ENCODE data around the gene REG1B.

DNA sequence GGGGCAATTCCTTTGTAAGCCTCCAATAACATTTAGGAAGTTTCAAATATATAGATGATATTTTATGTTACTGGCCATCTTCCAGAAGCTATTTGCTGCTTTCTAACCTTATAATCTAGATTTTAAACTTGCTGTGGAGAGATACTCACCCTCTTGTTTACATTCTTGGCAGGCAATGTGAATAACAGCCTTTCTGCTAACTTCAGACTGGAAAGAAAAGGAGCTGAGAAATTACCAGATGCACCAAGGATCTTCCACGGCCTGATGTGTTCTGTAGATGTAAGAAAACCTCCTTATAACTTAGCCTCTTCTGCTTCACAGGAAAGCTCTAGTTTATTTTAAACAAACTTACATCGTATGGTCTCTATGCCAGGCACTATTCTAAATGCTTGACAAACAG lies 16.7 kb downstream of the REG1B start:
- TF ChIP-seq, protein P1, sequence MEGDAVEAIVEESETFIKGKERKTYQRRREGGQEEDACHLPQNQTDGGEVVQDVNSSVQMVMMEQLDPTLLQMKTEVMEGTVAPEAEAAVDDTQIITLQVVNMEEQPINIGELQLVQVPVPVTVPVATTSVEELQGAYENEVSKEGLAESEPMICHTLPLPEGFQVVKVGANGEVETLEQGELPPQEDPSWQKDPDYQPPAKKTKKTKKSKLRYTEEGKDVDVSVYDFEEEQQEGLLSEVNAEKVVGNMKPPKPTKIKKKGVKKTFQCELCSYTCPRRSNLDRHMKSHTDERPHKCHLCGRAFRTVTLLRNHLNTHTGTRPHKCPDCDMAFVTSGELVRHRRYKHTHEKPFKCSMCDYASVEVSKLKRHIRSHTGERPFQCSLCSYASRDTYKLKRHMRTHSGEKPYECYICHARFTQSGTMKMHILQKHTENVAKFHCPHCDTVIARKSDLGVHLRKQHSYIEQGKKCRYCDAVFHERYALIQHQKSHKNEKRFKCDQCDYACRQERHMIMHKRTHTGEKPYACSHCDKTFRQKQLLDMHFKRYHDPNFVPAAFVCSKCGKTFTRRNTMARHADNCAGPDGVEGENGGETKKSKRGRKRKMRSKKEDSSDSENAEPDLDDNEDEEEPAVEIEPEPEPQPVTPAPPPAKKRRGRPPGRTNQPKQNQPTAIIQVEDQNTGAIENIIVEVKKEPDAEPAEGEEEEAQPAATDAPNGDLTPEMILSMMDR (conservative IDR thresholded peaks at IDR 0.05; ENCODE audit: low read depth, low read length) = no peak
- TF ChIP-seq MXI1 (IDR thresholded peaks at IDR 0.05; ENCODE audit: borderline replicate concordance, low read depth, low read length) (no peak), POLR2A (IDR thresholded peaks at IDR 0.05; ENCODE audit: low read depth, low read length) (no peak), MAZ (IDR thresholded peaks at IDR 0.05; ENCODE audit: borderline replicate concordance, low read depth, low read length) (no peak), NFE2L2 (IDR thresholded peaks at IDR 0.05; ENCODE audit: low read depth, low read length) (no peak), BHLHE40 (IDR thresholded peaks at IDR 0.05; ENCODE audit: low read depth, low read length) (no peak)
- TF ChIP-seq, protein P2, sequence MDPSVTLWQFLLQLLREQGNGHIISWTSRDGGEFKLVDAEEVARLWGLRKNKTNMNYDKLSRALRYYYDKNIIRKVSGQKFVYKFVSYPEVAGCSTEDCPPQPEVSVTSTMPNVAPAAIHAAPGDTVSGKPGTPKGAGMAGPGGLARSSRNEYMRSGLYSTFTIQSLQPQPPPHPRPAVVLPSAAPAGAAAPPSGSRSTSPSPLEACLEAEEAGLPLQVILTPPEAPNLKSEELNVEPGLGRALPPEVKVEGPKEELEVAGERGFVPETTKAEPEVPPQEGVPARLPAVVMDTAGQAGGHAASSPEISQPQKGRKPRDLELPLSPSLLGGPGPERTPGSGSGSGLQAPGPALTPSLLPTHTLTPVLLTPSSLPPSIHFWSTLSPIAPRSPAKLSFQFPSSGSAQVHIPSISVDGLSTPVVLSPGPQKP (IDR thresholded peaks at IDR 0.05; ENCODE audit: borderline replicate concordance, low read depth, low read length) = no peak
- TF ChIP-seq, protein P3, sequence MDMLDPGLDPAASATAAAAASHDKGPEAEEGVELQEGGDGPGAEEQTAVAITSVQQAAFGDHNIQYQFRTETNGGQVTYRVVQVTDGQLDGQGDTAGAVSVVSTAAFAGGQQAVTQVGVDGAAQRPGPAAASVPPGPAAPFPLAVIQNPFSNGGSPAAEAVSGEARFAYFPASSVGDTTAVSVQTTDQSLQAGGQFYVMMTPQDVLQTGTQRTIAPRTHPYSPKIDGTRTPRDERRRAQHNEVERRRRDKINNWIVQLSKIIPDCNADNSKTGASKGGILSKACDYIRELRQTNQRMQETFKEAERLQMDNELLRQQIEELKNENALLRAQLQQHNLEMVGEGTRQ (IDR thresholded peaks at IDR 0.05; ENCODE audit: low read depth, low read length) = no peak
